H1 (cell line): Measurements from ENCODE around the gene MBOAT1. TPM values are rescaled to one million over a fixed set of nuclear protein-coding genes. Genes with fewer than 3 reads are reported as not detected.

Experiments used
- CTCF ChIA-PET: fragments of 300-600 bp; sonication (Branson Sonifier 250); formaldehyde crosslinking; loops from one replicate; lab custom pipeline; 2021; ENCODE audit not compliant: partially characterized antibody; lab: Charles Lee
- POLR2A ChIA-PET: fragments of 300-600 bp; sonication (Branson Sonifier 250); formaldehyde crosslinking; loops from one replicate; lab custom pipeline; 2021; ENCODE audit warnings: inconsistent platforms; ENCODE audit not compliant: partially characterized antibody; lab: Charles Lee
- DNase-seq, 2 experiments: peaks; one replicate each; pipeline versions ENCODE4 v3.0.0 to v3.0.0-alpha.2; 2010 to 2022; ENCODE audit warnings: low spot score in 2 of 2, low read depth in 1 of 2, mixed read lengths in 1 of 2
- FAIRE-seq: peaks from 2 replicates; lab custom pipeline; 2011; peaks lifted over from hg19 to GRCh38; lab: Jason Lieb, UNC
- H2AFZ ChIP-seq: 2 replicates; pipeline ENCODE4 v1.8.1; 2012; ENCODE audit warnings: low read length, inconsistent platforms
- H2AK5ac ChIP-seq: 2 replicates; pipeline ENCODE4 v1.6.1; 2013; ENCODE audit warnings: low read depth, low read length
- H2BK120ac ChIP-seq: replicated peaks from 2 replicates; pipeline ENCODE3; 2013; ENCODE audit warnings: low read depth, low read length, inconsistent platforms
- H2BK12ac ChIP-seq: 2 replicates; pipeline ENCODE4 v1.6.1; 2013; ENCODE audit warnings: low read depth, low read length
- H2BK15ac ChIP-seq: 2 replicates; pipeline ENCODE4 v1.6.1; 2013; ENCODE audit warnings: low read length
- H2BK20ac ChIP-seq: 2 replicates; pipeline ENCODE4 v1.6.1; 2013; ENCODE audit warnings: low read length
- H2BK5ac ChIP-seq: 2 replicates; pipeline ENCODE4 v1.6.1; 2013; ENCODE audit warnings: low read depth, low read length
- H3K14ac ChIP-seq: 2 replicates; pipeline ENCODE4 v1.6.1; 2013; ENCODE audit warnings: inconsistent platforms; ENCODE audit not compliant: insufficient read length
- H3K18ac ChIP-seq: 2 replicates; pipeline ENCODE4 v1.6.1; 2013; ENCODE audit warnings: low read length; ENCODE audit errors: extremely low read depth
- H3K23ac ChIP-seq: 2 replicates; pipeline ENCODE4 v1.6.1; 2013; ENCODE audit warnings: inconsistent platforms; ENCODE audit not compliant: insufficient read length
- H3K23me2 ChIP-seq: 2 replicates; pipeline ENCODE4 v1.6.1; 2013; ENCODE audit warnings: low read depth, low read length
- H3K27ac ChIP-seq: 2 replicates; pipeline ENCODE4 v1.6.1; 2011; ENCODE audit warnings: low read depth, low read length, inconsistent platforms
- H3K27me3 ChIP-seq, 4 experiments: replicated peaks in 1 of 4; 1 replicate in 1 of 4; 2 replicates in 3 of 4; pipeline versions ENCODE4 v1.6.1 to v1.8.1; 2011 to 2013; ENCODE audit warnings: low read length in 3 of 4, mild to moderate bottlenecking in 3 of 4, inconsistent platforms in 2 of 4, mixed read lengths in 2 of 4, moderate library complexity in 1 of 4; ENCODE audit not compliant: control insufficient read depth in 3 of 4, insufficient read depth in 3 of 4; ENCODE audit errors: extremely low read depth in 1 of 4
- H3K36me3 ChIP-seq, 4 experiments: 2 replicates each; pipeline versions ENCODE4 v1.6.1 to v1.8.1; 2011 to 2013; ENCODE audit warnings: mild to moderate bottlenecking in 4 of 4, low read length in 3 of 4, moderate library complexity in 2 of 4, control low read depth in 1 of 4, inconsistent platforms in 1 of 4; ENCODE audit not compliant: insufficient read depth in 4 of 4, control insufficient read depth in 2 of 4
- H3K4ac ChIP-seq: replicated peaks from 2 replicates; pipeline ENCODE3; 2013; ENCODE audit warnings: low read length, low read depth, mixed read lengths, inconsistent platforms; ENCODE audit not compliant: insufficient read length
- H3K4me1 ChIP-seq, 4 experiments: replicated peaks in 1 of 4; 1 replicate in 1 of 4; 2 replicates in 3 of 4; pipeline versions ENCODE4 v1.6.1 to v1.8.1; 2011 to 2013; ENCODE audit warnings: low read length in 3 of 4, inconsistent platforms in 2 of 4, mixed read lengths in 1 of 4; ENCODE audit not compliant: insufficient read depth in 4 of 4, control insufficient read depth in 3 of 4
- H3K4me2 ChIP-seq, 2 experiments: 2 replicates each; pipeline versions ENCODE4 v1.6.1 to v1.8.1; 2011 to 2013; ENCODE audit warnings: low read depth in 2 of 2, low read length in 2 of 2, control low read depth in 1 of 2, inconsistent platforms in 1 of 2, mild to moderate bottlenecking in 1 of 2; ENCODE audit not compliant: insufficient read depth in 1 of 2
- H3K4me3 ChIP-seq, 4 experiments: fragments of 200-600, 300-600 bp in 1 of 4; sonication (generic), shearing (Covaris generic), sonication (Bioruptor Twin) in 1 of 4; 2 replicates each; pipeline versions ENCODE4 v1.5.1 to v1.8.1; 2011 to 2016; ENCODE audit warnings: low read length in 4 of 4, low read depth in 3 of 4, control low read depth in 2 of 4, inconsistent platforms in 2 of 4, mild to moderate bottlenecking in 2 of 4, mixed read lengths in 1 of 4, moderate library complexity in 1 of 4; ENCODE audit not compliant: insufficient read depth in 2 of 4; ENCODE audit errors: extremely low read depth in 1 of 4
- H3K56ac ChIP-seq: replicated peaks from 2 replicates; pipeline ENCODE3; 2013; ENCODE audit warnings: low read depth, mild to moderate bottlenecking, mixed read lengths, low read length, inconsistent platforms; ENCODE audit not compliant: insufficient read length
- H3K79me1 ChIP-seq: 2 replicates; pipeline ENCODE4 v1.6.1; 2013; ENCODE audit warnings: low read depth, low read length, control low read depth
- H3K79me2 ChIP-seq, 2 experiments: 2 replicates each; pipeline versions ENCODE4 v1.6.1 to v1.8.1; 2012 to 2013; ENCODE audit warnings: low read length in 2 of 2, mild to moderate bottlenecking in 2 of 2, inconsistent platforms in 1 of 2; ENCODE audit not compliant: insufficient read depth in 2 of 2, control insufficient read depth in 1 of 2
- H3K9ac ChIP-seq, 4 experiments: replicated peaks in 1 of 4; 1 replicate in 1 of 4; 2 replicates in 3 of 4; pipeline versions ENCODE4 v1.6.1 to v1.8.1; 2011 to 2013; ENCODE audit warnings: low read depth in 3 of 4, low read length in 3 of 4, control low read depth in 2 of 4, mild to moderate bottlenecking in 2 of 4, moderate library complexity in 2 of 4, inconsistent platforms in 1 of 4; ENCODE audit errors: extremely low read depth in 1 of 4
- H3K9me3 ChIP-seq, 2 experiments: 2 replicates each; pipeline versions ENCODE4 v1.6.1 to v1.8.1; 2012 to 2013; ENCODE audit warnings: mild to moderate bottlenecking in 2 of 2, moderate library complexity in 2 of 2, control low read depth in 1 of 2, inconsistent platforms in 1 of 2, low read depth in 1 of 2, low read length in 1 of 2, mixed read lengths in 1 of 2; ENCODE audit not compliant: insufficient read depth in 2 of 2
- H4K20me1 ChIP-seq, 2 experiments: replicated peaks in 1 of 2; 2 replicates each; pipeline versions ENCODE3 to v1.8.1; 2011 to 2013; ENCODE audit warnings: inconsistent platforms in 2 of 2, low read length in 2 of 2, mild to moderate bottlenecking in 1 of 2; ENCODE audit not compliant: insufficient read depth in 2 of 2, control insufficient read depth in 1 of 2
- H4K5ac ChIP-seq: 2 replicates; pipeline ENCODE4 v1.6.1; 2013; ENCODE audit warnings: low read length, low read depth, mixed read lengths, inconsistent platforms; ENCODE audit not compliant: insufficient read length
- H4K8ac ChIP-seq: 2 replicates; pipeline ENCODE4 v1.8.0; 2013; ENCODE audit warnings: mild to moderate bottlenecking, moderate library complexity, low read length, inconsistent platforms; ENCODE audit not compliant: insufficient read depth; ENCODE audit errors: extremely low read depth
- H4K91ac ChIP-seq: replicated peaks from 2 replicates; pipeline ENCODE3; 2013; ENCODE audit warnings: low read length, mixed read lengths, inconsistent platforms; ENCODE audit not compliant: insufficient read length
- BRCA1 ChIP-seq: IDR thresholded peaks from 2 replicates; pipeline ENCODE4 v1.6.1; 2012; ENCODE audit warnings: low read depth, low read length, improper control_type of control experiment
- CBX8 ChIP-seq: fragments of 300-800, 300-1000 bp; sonication (generic); IDR thresholded peaks from 2 replicates; pipeline ENCODE4 v1.7.1; 2016; ENCODE audit warnings: low read depth, low read length, borderline replicate concordance
- KDM5A ChIP-seq: fragments of 200-600 bp; IDR thresholded peaks from 2 replicates; pipeline ENCODE4 v1.7.1; 2012; ENCODE audit warnings: mild to moderate bottlenecking, low read length, inconsistent platforms, mixed read lengths
- MAX ChIP-seq: IDR thresholded peaks from 2 replicates; pipeline ENCODE4 v1.6.1; 2012; ENCODE audit warnings: inconsistent platforms
- POU5F1 ChIP-seq: IDR thresholded peaks from 2 replicates; pipeline ENCODE4 v1.6.1; 2011; ENCODE audit warnings: low read depth, mild to moderate bottlenecking, low read length, moderate library complexity
- RNF2 ChIP-seq: fragments of 200-900, 300-1000 bp; sonication (generic); IDR thresholded peaks from 2 replicates; pipeline ENCODE4 v1.7.1; 2016; ENCODE audit warnings: borderline replicate concordance, low read depth, mild to moderate bottlenecking, antibody characterized with exemption, low read length; ENCODE audit not compliant: poor library complexity, severe bottlenecking; ENCODE audit errors: missing control alignments
- SAP30 ChIP-seq: fragments of 300-600 bp; sonication (generic); IDR thresholded peaks from 2 replicates; pipeline ENCODE4 v1.7.1; 2012; ENCODE audit warnings: low read length, moderate library complexity, mild to moderate bottlenecking, inconsistent platforms; ENCODE audit not compliant: insufficient read depth, insufficient replicate concordance
- SP1 ChIP-seq: IDR thresholded peaks from 2 replicates; pipeline ENCODE4 v1.6.1; 2011; ENCODE audit warnings: low read depth, low read length
- SRF ChIP-seq: IDR thresholded peaks from 2 replicates; pipeline ENCODE4 v1.6.1; 2011; ENCODE audit warnings: mild to moderate bottlenecking, low read depth, low read length, moderate library complexity
- YY1 ChIP-seq: IDR thresholded peaks from 2 replicates; pipeline ENCODE4 v1.6.1; 2011; ENCODE audit warnings: low read depth, mild to moderate bottlenecking, low read length
- WGBS, 2 experiments: shearing (Covaris generic) in 1 of 2; methylation state at CpG; one replicate each; pipeline versions ENCODE4 v1.1.6 to v1.1.7; 2013 to 2015; ENCODE audit warnings: low lambda C conversion rate in 2 of 2, mixed read lengths in 2 of 2, inconsistent platforms in 1 of 2, low coverage in 1 of 2, missing lambda C conversion rate in 1 of 2; ENCODE audit not compliant: insufficient replicate concordance in 2 of 2, insufficient coverage in 1 of 2, insufficient read length in 1 of 2; ENCODE audit errors: extremely low coverage in 1 of 2, missing lambda C conversion rate in 1 of 2; 5-methylcytosine and 5-hydroxymethylcytosine counted together
- polyA plus RNA-seq, 7 experiments: library from polyadenylated mRNA; depleted of rRNA in 3 of 7; stranded (reverse) in 5 of 7; unstranded in 2 of 7; fragments of >200 nt in 5 of 7; fragments of 200-250 nt in 2 of 7; gene quantifications; 1 replicate in 5 of 7; 2 replicates in 1 of 7; 4 replicates in 1 of 7; pipeline versions ENCODE4 v1.2.1 to v1.2.3, GENCODE V29; 2011 to 2013; ENCODE audit warnings: missing spikeins in 2 of 7, mixed read lengths in 2 of 7
- total RNA-seq: library from RNA; stranded (reverse); fragmentation: NEBNext Ultra II Directional; extraction: Animal tissue kit (Norgen Biotek cat#: 25700); gene quantifications from 2 replicates; pipeline ENCODE4 v1.2.1, GENCODE V29; 2021
- TF ChIP-seq, protein P1 (sequence below): IDR thresholded peaks from 2 replicates; pipeline ENCODE4 v1.6.1; 2011; ENCODE audit warnings: low read depth, mild to moderate bottlenecking, low read length; ENCODE audit not compliant: insufficient read depth

Gene MBOAT1
- total and polyA plus RNA-seq, 2 of the 8 experiments (the other 6 are each of a cell fraction or from before 2014, with no cell fraction given), result 4.9 to 19.5 TPM

DNA sequence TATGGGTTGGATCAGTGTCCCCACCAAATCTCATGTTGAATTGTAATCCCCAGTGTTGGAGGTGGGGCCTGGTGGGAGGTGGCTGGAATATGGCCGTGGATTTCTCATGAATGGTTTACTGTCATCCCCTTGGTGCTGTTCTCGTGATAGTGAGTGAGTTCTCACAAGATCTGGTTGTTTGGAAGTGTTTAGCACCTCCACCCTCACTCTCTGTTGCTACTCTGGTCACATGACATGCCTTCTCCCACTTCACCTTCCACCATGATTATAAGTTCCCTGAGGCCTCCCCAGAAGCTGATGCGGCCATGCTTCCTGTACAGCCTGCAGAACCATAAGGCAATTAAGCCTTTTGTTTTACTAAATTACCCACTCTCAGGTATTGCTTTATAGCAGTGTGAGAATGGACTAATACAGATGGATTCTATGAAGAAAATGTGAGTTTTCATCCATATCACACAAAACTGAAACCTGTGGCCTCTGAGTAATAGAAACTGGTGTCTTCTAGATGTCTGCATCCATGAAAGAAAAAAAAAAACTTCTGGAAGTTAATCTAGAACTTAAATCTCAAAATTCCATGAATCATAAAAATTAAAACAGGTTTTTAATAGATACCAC is 39.3 kb downstream of the MBOAT1 start:
- Histone ChIP-seq H3K79me1 (no peaks in the 10 kb centered on the region; the same call in 1 of the 2 replicates), H3K9ac (no peak overlapping the region), H4K91ac (no peak overlapping the region), H3K56ac (no peak overlapping the region), H3K9me3 (no peaks in the 10 kb centered on the region), H2BK20ac (no peak overlapping the region), H3K18ac (no peak overlapping the region), H3K79me2 (no peaks in the 10 kb centered on the region), H3K4me3 (no peak overlapping the region), H2BK120ac (no peak overlapping the region), H3K14ac (no peak overlapping the region), H2BK5ac (no peak overlapping the region), H3K4ac (no peak overlapping the region), H3K36me3 (no peaks in the 10 kb centered on the region), H2AFZ (no peak overlapping the region), H4K20me1 (peaks cover 2% of the 10 kb centered on the region in 2 experiments), H4K8ac (no peak overlapping the region), H3K27ac (no peak overlapping the region), H3K27me3 (no peaks in the 10 kb centered on the region), H3K4me2 (no peak overlapping the region), H2BK15ac (no peak overlapping the region), H3K23ac (no peak overlapping the region), H2BK12ac (no peak overlapping the region), H3K23me2 (no peaks in the 10 kb centered on the region), H2AK5ac (no peak overlapping the region), H3K4me1 (no peaks in the 10 kb centered on the region), H4K5ac (no peak overlapping the region)
- DNase-seq (no peak), FAIRE-seq (no peak)
- POLR2A ChIA-PET, result no interaction called here
- WGBS, 2 experiments, result 94% methylated on average over 3 of the region's 3 CpGs; no CpG with 5 or more reads in 1 of the 2 experiments
- CTCF ChIA-PET, result interaction anchor here (0.9 kb wide), 1 partner anchor 47 kb away, joined by 3 read pairs; no protein-coding TSS in a partner anchor
- TF ChIP-seq MAX (no peak), KDM5A (no peak), SAP30 (no peak), BRCA1 (no peak), CBX8 (no peak), RNF2 (no peak), SP1 (no peak), POU5F1 (no peak), SRF (no peak), YY1 (no peak)
- TF ChIP-seq, protein P1, sequence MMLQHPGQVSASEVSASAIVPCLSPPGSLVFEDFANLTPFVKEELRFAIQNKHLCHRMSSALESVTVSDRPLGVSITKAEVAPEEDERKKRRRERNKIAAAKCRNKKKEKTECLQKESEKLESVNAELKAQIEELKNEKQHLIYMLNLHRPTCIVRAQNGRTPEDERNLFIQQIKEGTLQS, result no peak
